ENCODE data around the gene RPS19.

DNA sequence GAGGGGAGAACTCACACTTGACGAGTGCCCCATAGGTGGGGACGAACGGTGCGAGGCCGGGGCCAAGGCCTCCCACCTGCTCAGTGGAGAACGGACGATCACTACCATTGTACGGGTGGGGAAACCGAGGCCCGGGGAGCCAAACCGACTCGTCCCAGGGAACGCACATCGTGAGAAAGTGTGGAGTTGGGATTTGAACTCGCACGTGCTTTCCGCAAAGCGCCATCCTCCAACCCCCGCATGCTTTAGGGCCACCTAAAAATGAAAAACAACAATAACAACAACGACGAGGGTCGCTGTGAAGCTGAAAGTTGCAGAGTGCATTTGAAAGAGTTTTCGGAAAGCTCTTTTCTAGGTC is 23.4 kb downstream of the RPS19 start:
- TF ChIP-seq, protein P1, sequence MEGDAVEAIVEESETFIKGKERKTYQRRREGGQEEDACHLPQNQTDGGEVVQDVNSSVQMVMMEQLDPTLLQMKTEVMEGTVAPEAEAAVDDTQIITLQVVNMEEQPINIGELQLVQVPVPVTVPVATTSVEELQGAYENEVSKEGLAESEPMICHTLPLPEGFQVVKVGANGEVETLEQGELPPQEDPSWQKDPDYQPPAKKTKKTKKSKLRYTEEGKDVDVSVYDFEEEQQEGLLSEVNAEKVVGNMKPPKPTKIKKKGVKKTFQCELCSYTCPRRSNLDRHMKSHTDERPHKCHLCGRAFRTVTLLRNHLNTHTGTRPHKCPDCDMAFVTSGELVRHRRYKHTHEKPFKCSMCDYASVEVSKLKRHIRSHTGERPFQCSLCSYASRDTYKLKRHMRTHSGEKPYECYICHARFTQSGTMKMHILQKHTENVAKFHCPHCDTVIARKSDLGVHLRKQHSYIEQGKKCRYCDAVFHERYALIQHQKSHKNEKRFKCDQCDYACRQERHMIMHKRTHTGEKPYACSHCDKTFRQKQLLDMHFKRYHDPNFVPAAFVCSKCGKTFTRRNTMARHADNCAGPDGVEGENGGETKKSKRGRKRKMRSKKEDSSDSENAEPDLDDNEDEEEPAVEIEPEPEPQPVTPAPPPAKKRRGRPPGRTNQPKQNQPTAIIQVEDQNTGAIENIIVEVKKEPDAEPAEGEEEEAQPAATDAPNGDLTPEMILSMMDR (IDR thresholded peaks at IDR 0.05), result no peak
- no peak for TF ChIP-seq POLR2AphosphoS5 (IDR thresholded peaks at IDR 0.05)
- no peak for TF ChIP-seq POLR2A (IDR thresholded peaks at IDR 0.05)
